PC-3 (cell line): ENCODE results near the gene APOL1. TPM values are rescaled to one million over a fixed set of nuclear protein-coding genes. Genes with fewer than 3 reads are reported as not detected.

Experiments
- ATAC-seq: fragments of 200-7000 bp; cut with Tn5 transposase; 2 replicates; pipeline ENCODE4 v1.9.1; 2020; ENCODE audit warnings: mild to moderate bottlenecking, moderate library complexity
- BruUV-seq: library from RNA; stranded (reverse); fragments of 400-500 nt; replicated peaks from 2 replicates; lab custom pipeline; 2021; lab: Mats Ljungman, UMichigan
- CTCF ChIA-PET: fragments of 300-600 bp; sonication (Branson Sonifier 250); formaldehyde crosslinking; loops from one replicate; lab custom pipeline; 2022; ENCODE audit warnings: antibody characterized with exemption; lab: Charles Lee
- POLR2A ChIA-PET: fragments of 300-600 bp; sonication (Branson Sonifier 250); formaldehyde crosslinking; loops from one replicate; lab custom pipeline; 2022; ENCODE audit warnings: antibody characterized with exemption; ENCODE audit not compliant: unreplicated experiment; lab: Charles Lee
- DNase-seq: peaks from one replicate; pipeline ENCODE4 v3.0.0-alpha.2; 2015
- H2AFZ ChIP-seq: fragments of 300-600 bp; sonication (generic); 2 replicates; pipeline ENCODE4 v1.6.0; 2016; ENCODE audit warnings: antibody characterized with exemption, low read length
- H3F3A ChIP-seq: fragments of 300-600 bp; sonication (generic); one replicate; pipeline ENCODE4 v1.6.0; 2017; ENCODE audit warnings: antibody characterized with exemption, low read length, control low read depth, mild to moderate bottlenecking; ENCODE audit not compliant: unreplicated experiment
- H3K27ac ChIP-seq: fragments of 300-600 bp; sonication (generic); 2 replicates; pipeline ENCODE4 v1.5.1; 2016; ENCODE audit warnings: mild to moderate bottlenecking, low read length
- H3K27me3 ChIP-seq: fragments of 300-600 bp; sonication (generic); 2 replicates; pipeline ENCODE4 v1.6.1; 2016; ENCODE audit warnings: low read length, mixed read lengths
- H3K36me3 ChIP-seq: fragments of 300-600 bp; sonication (generic); 2 replicates; pipeline ENCODE4 v1.6.1; 2016; ENCODE audit warnings: low read depth, mixed run types, low read length, mixed read lengths
- H3K4me1 ChIP-seq: fragments of 300-600 bp; sonication (generic); 2 replicates; pipeline ENCODE4 v1.5.1; 2016; ENCODE audit warnings: low read length; ENCODE audit not compliant: insufficient read depth
- H3K4me2 ChIP-seq: fragments of 300-600 bp; sonication (generic); 2 replicates; pipeline ENCODE4 v1.6.0; 2016; ENCODE audit warnings: low read length
- H3K4me3 ChIP-seq: fragments of 300-600 bp; sonication (generic); 2 replicates; pipeline ENCODE4 v1.5.1; 2016; ENCODE audit warnings: mild to moderate bottlenecking, low read length, mixed read lengths
- H3K79me2 ChIP-seq: fragments of 300-600 bp; sonication (generic); 2 replicates; pipeline ENCODE4 v1.6.1; 2017; ENCODE audit warnings: low read length, mixed read lengths
- H3K9ac ChIP-seq: fragments of 300-600 bp; sonication (generic); 2 replicates; pipeline ENCODE4 v1.6.0; 2016; ENCODE audit warnings: mild to moderate bottlenecking, low read length
- H3K9me2 ChIP-seq: fragments of 300-600 bp; sonication (generic); replicated peaks from 2 replicates; pipeline ENCODE4 v1.6.1; 2016; ENCODE audit warnings: mixed run types, low read length, mixed read lengths
- H3K9me3 ChIP-seq: fragments of 300-600 bp; sonication (generic); 2 replicates; pipeline ENCODE4 v1.6.1; 2016; ENCODE audit warnings: low read length, mixed read lengths
- H4K20me1 ChIP-seq: fragments of 300-600 bp; sonication (generic); 2 replicates; pipeline ENCODE4 v1.6.1; 2016; ENCODE audit warnings: low read length, mixed read lengths
- EZH2 ChIP-seq: fragments of 300-600 bp; sonication (generic); IDR thresholded peaks from one replicate; pipeline ENCODE4 v1.6.1; 2017; ENCODE audit warnings: antibody characterized with exemption, mild to moderate bottlenecking, low read length; ENCODE audit not compliant: unreplicated experiment
- EZH2phosphoT487 ChIP-seq: fragments of 300-600 bp; sonication (generic); IDR thresholded peaks from 2 replicates; pipeline ENCODE4 v1.6.1; 2018; ENCODE audit warnings: mild to moderate bottlenecking, antibody characterized with exemption, low read length, borderline replicate concordance
- intact Hi-C: fragments of 100-400 bp; cut with micrococcal nuclease; formaldehyde crosslinking; loops from 2 replicates; pipeline ENCODE4 v1.9.0; 2023
- total RNA-seq: library from RNA; depleted of rRNA; stranded (reverse); fragments of >200 nt; gene quantifications from 2 replicates; pipeline ENCODE4 v1.2.3, GENCODE V29; 2014
- TF ChIP-seq, protein P1 (sequence below): fragments of 300-600 bp; sonication (generic); conservative IDR thresholded peaks from 2 replicates; pipeline ENCODE4 v1.5.1; 2017; ENCODE audit warnings: antibody characterized with exemption, low read depth, mild to moderate bottlenecking, low read length

The APOL1 gene
- total RNA-seq, 1 experiment from 2014 or later = not detected

DNA sequence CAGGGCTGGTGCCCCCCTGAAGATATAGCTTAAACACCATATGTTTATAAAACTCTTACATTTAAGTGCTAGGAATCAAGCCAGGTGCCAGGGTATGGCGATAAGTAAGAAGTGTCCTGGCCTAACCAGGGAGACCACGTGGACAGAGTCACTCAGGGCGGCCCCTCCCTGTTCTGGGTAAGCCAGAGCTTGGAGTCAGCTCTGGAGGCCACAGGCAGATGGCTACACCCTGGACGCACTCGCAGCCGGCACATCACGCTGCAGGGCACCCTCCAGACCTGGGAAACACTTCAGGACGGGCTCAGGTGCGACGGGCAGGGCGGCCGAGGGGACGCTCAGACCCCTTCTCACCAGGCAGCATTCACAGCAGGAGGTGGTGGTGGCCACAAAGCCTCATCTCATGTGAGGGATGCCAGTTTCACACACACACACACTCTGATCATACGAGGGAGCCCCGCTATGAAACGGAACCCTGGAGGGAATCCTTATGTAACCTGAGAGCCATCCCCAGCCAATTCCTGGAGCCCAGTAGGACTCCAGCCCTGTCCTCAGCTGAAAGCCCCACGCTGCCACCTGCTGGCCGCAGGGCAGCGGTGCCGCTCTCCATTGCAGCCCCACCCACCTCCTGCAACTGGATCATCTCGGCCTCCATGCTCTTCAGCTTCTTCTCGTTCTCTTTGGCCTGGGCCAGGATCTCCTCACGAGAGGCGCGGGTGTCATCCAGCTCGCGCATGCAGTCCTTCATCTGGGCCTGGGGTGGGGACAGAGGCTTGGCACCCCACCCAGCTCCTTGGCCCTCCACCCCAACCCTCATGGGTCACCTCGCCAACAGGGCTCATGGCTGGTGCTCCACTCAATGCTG lies 33.4 kb downstream of the APOL1 start:
- Histone ChIP-seq H3K36me3 (peaks cover 59% of the 10 kb centered on the region), H3K4me2 (no peak overlapping the region), H3F3A (no peaks in the 10 kb centered on the region), H3K9ac (no peak overlapping the region), H3K79me2 (no peaks in the 10 kb centered on the region), H3K27ac (no peak overlapping the region), H3K27me3 (no peaks in the 10 kb centered on the region), H4K20me1 (no peaks in the 10 kb centered on the region), H2AFZ (no peak overlapping the region), H3K9me2 (no peaks in the 10 kb centered on the region), H3K9me3 (no peaks in the 10 kb centered on the region), H3K4me1 (no peaks in the 10 kb centered on the region), H3K4me3 (no peak overlapping the region)
- no peak for TF ChIP-seq EZH2
- TF ChIP-seq, protein P1, sequence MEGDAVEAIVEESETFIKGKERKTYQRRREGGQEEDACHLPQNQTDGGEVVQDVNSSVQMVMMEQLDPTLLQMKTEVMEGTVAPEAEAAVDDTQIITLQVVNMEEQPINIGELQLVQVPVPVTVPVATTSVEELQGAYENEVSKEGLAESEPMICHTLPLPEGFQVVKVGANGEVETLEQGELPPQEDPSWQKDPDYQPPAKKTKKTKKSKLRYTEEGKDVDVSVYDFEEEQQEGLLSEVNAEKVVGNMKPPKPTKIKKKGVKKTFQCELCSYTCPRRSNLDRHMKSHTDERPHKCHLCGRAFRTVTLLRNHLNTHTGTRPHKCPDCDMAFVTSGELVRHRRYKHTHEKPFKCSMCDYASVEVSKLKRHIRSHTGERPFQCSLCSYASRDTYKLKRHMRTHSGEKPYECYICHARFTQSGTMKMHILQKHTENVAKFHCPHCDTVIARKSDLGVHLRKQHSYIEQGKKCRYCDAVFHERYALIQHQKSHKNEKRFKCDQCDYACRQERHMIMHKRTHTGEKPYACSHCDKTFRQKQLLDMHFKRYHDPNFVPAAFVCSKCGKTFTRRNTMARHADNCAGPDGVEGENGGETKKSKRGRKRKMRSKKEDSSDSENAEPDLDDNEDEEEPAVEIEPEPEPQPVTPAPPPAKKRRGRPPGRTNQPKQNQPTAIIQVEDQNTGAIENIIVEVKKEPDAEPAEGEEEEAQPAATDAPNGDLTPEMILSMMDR = peak; percentile 79
- BruUV-seq = no TSS peak
- POLR2A ChIA-PET = no interaction called here
- ATAC-seq (peak; percentile 94), DNase-seq (peak; percentile 69)
- CTCF ChIA-PET = interaction anchor here (0.6 to 1.1 kb wide), 2 partner anchors 9 to 144 kb away, joined by 4 read pairs; no protein-coding TSS in a partner anchor
- intact Hi-C loops = no loop called here

DNA sequence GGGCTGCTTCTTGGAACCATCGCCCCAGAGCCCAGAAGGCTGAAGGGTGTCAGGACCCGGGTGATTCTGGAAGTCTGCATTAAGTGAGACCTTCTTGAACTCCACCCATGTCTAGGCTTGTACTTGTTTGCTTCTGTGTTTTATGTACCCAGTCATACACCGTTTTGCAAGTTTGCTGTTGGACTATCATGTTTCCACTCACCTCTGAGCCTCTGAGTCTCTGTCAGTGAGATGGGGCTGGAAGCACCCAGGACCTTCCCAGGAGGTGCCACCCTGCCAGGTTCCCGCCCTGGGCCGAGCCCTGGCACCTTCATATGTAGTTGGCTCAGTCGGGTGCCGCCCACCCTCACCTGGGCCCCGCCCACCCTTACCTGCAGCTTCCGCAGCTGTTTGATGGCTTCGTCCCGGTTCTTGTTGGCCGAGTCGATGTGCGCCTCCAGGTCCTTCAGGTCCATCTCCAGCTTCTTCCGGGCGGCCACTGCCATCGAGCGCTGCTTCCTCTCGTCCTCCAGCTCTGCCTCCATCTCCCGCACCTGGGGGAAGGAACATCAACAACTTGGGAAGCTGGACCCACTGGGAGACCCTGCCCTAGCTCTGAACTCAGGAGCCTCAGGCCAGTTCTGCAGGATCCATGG lies 35.1 kb downstream of the APOL1 start:
- BruUV-seq = no TSS peak
- ChIA-PET POLR2A (interaction anchor here (0.6 kb wide), 1 partner anchor 488 kb away, joined by 4 read pairs; no protein-coding TSS in a partner anchor), CTCF (no interaction called here)
- Histone ChIP-seq H3K4me2 (no peak overlapping the region), H3K4me1 (no peaks in the 10 kb centered on the region), H3K79me2 (no peaks in the 10 kb centered on the region), H3K27ac (no peak overlapping the region), H3K9me2 (no peaks in the 10 kb centered on the region), H3K9me3 (no peaks in the 10 kb centered on the region), H3K36me3 (peaks cover 60% of the 10 kb centered on the region), H3K9ac (no peak overlapping the region), H3K4me3 (no peak overlapping the region), H3F3A (no peaks in the 10 kb centered on the region), H4K20me1 (no peaks in the 10 kb centered on the region), H3K27me3 (no peaks in the 10 kb centered on the region), H2AFZ (no peak overlapping the region)
- DNase-seq (no peak), ATAC-seq (no peak)
- TF ChIP-seq, protein P1 = no peak
- TF ChIP-seq EZH2phosphoT487 = no peak
- TF ChIP-seq EZH2 = no peak
- intact Hi-C loops = no loop called here
